ENCODE data around the gene ABLIM2.
"Not testable (repeated sequence)": the region's sequence is repeated elsewhere in the genome, so short reads cannot be mapped to it uniquely, and the experiment has no call there.

ABLIM2 gene

GRCh38 chr4:7967063-7967440 is 191.6 kb downstream of the ABLIM2 start:
- no peak for DNase-seq

- no peak for DNase-seq
Observed at GRCh38 chr4:7966281-7967062, 192.1 kb downstream of the ABLIM2 start.

DNA sequence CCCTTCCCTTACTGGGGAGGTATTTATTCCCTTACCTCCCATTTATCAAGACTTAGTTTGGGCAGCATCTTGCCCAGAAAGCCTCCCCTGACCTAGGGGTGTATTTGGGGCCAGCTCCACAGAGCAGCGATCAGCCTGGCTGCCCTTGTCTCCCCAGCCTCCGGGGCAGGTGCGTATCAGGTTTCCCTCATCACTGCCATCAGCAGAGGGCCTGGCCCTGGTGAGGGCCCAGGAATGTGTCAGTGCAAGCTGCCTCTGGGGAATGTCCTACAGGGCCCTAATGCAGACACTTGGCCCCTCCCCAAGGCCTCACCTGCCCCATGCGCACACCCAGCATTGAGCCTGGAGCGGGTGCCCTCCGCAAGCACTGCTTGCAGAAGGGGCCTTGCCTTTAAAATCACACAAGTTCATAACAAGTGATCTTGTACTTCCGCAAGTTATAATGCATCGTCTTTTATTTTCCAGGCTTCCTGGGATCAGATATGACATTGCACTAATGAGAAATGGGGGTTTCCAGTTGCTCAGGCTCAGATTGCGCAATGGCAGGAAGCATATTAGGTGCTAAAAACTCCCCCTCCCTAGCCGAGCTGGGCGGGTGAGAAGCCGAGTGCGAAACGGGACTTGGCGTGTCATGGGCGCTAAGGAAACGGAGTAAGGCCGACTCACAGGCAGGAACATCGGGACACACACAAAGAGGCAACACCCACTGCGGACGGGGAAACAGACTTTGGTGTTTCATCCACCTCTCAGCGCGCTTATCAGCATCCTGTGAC is 193.5 kb downstream of the ABLIM2 start:
- DNase-seq: no peak

DNA sequence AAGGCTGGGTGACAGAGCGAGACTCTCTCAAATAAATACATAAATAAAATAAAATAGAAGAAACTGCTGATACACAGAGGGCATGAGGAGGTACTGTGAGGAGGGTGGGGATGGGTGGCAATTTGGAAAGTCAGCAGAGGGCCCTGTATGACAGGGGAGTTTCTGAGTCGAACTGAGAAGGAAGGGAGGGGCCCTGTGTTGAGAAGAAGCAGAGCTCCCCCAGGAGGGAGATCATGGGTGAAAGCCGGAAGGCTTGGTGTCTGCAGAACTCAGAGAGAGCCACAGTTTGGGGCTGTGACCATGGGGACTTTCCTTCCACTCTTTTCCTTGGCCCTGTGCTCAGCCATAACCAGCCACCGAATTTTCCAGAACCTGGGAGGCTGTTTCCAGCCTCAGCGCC is 194.2 kb downstream of the ABLIM2 start:
- DNase-seq: no peak

DNA sequence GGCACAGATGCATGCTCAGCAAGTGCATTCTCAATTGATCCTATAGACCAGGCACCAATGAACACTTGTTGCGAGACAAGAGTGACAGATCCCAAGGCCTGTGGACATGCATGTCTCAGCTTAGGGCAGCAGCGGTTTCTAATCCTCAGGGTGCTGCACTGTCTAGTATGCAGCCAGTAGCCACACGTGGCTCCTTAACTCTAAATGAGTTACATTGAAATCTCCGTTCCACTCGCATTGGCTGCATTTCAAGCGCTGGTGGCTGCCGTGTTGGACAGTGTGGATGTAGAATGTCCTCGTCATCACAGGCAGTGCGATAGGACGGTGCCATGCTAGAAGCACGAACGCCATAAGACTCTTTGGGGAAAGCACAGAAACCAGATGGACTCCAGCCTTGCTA is 194.9 kb downstream of the ABLIM2 start:
- no peak for DNase-seq

DNA sequence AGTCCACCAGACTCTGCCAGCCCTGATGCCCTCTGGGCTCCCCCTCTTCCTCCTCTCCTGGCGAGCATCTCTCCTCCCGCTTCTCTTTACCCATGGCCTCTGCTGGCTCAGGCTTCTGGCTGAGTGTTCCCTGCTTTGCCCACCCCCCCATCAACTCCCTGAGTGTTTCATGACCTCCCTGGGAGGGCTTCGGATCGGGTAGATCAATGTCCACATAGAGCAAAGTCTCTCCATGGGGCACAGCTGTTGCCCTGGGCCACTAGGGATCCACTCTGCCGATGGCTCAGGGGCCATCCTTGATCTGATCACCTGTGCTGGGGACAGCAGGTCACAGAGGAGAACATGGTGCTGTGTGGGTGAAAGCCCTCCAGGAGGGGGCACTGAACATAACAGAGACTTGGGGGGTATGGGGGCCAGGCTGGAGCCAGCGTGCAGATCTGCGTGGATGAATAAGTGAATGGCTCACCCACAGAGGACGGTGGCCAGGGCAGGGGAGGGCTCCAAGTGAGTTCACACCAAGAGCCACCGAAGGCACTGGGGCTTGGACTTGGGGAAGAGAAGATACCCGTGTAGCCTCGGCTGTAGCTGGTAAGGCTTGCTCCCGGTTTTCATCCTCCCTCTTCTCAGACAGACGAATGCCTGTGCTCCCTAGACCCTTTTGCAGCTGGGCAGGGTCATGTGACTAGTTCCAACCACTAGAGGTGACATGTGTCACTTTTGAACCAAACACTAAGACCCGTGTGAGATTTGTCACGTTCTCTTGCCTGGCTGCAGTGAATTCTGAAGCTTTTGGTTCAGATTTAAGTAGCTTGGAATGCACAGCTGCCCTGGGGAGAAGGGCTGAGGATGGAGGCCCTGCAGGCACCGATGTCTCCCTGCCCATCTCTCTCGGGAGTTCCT is 195.8 kb downstream of the ABLIM2 start:
- no peak for DNase-seq

- DNase-seq: no peak
Observed at GRCh38 chr4:7960790-7961655, 197.6 kb downstream of the ABLIM2 start.

DNA sequence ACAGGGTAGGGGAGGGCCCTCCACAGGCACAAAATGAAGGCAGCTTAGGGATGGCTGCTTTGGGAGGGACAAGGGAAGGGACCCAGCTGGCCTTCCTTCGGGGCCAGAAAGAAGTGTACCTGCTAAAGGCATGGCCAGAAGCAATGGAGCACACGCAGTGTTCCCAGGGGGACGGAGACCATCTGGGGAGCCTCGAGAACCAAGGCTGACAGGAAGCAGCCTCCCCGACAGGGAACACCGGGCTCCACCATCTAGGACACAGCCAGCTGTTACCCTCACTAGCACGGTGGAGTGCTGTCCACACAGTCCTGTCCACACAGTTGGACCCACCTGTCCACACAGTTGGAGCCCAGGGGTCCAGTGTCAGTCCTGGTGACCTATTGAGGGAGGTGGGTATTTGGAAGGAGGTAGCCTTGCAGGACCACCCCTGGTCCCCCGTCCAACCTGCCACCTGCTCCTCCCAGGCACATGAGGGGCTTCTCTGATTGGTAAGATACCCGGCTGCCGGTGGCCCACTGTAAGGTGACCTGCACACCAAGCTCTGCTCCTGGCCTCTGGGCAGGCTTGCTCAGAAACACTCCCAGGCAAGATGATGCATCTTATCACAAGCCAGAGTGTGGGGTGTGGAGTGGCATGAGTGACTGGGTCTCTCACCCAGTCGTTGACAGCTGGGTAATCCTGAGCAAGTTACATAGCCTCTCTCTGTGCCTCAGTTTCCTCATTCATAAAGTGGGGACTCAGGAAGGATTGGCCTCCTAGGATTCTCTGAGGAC is 198.4 kb downstream of the ABLIM2 start:
- no peak for DNase-seq

GRCh38 chr4:7959078-7959477 is 199.5 kb downstream of the ABLIM2 start:
- DNase-seq: no peak

DNA sequence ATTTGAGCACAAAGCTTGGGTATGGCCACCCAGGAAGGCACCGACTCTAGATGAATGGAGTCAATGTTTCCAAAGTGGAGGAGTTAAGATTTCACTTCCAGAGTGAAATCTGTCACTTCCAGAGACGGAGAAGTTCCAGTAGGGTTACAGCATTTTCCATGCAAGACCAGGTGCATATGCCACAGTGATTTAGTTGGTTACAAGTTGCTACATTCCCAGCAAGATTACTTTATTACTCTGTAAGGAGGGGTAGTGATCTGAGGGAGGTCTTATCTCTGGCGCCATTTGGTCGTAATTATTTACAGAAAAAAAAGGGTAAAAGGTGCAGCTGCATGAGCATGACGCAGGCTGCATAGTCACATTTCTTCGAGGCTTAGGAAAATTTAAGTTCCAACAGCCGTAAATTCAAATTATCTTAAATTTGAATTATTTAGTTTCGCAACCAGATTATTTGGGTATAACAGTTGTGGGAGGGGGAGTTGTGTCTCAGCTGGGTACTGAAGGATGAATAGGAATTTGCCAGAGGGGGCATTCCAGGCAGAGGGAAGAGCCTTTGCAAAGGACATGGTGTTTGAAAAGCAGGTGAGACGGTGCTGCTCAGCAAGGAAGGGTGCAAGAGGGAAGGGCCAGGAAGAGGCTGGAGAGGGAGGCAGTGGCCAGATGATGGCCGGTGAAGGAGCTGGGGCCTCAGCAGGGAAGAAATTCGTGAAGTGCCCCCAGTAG is 201.5 kb downstream of the ABLIM2 start:
- DNase-seq: no peak

- no peak for DNase-seq
Observed at GRCh38 chr4:7956270-7956808, 202.3 kb downstream of the ABLIM2 start.

DNA sequence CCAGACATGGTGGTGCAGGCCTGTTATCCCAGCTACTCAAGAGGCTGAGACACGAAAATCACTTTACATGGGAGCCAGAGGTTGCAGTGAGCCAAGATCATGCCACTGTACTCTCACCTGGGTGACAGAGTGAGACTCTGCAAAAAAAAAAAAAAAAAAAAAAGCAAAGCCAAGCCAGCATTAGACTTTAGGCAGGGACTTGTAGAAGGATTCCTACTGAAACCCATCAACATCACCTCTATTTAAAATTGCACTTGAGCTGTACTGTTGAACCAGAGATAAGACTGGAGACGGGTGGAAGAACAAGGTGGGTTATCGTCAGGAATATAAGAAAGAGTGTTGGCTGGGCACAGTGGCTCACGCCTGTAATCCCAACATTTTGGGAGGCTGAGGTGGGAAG is 203.2 kb downstream of the ABLIM2 start:
- no peak for DNase-seq

DNA sequence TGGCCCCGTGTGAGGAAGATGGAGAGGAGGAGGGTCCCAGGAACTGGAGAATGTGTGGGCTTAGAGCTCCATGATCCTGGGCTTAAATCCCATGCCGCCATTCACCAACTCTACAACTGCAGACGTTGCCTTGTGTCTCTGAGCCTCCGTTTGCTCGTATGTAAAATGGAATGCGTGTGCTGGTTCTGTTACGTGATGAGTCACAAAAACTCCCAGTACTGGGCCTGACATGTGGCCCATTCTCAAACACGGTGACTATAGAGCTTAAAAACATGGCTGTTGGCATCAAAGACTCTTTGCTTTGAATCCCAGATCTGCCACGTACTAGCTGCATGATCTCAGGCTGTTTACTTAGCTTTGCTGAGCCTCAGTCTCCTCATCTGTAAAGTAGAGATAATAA is 206.0 kb downstream of the ABLIM2 start:
- DNase-seq: no peak

DNA sequence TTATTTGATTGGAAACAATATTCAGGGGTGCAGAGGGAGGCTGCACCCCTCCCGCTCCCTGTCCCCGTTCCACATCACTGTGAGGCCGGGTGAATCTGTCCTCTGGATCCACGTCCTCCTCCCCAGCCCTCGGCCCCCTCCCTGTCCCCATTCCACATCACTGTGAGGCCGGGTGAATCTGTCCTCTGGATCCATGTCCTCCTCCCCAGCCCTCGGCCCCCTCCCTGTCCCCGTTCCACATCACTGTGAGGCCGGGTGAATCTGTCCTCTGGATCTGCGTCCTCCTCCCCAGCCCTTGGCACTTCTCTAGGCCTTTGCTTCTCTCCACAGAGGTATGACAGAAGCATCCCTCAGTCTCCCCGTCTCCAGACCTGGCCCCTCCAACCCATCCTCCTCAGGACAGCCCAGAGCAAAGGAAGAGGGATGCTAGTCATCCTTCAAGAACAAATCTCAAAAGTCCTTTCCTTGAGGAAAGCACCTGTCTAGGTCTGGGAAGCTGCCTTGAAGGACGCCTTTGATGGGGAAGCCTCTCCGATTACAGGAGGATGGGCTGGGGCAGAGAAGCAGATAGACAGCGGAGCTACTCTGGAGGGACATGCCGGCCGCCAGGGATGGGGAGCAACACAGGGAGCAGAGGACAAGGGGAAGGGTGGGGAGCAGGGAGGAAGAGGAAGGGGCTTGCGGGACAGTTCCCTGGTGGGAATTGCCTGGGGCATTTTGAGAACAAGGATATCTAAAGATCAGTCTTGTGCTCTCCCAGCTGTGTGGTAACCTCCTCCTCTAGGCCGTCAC is 208.1 kb downstream of the ABLIM2 start:
- DNase-seq: no peak

- DNase-seq: no peak
Observed at GRCh38 chr4:7949759-7950158, 208.9 kb downstream of the ABLIM2 start.

DNA sequence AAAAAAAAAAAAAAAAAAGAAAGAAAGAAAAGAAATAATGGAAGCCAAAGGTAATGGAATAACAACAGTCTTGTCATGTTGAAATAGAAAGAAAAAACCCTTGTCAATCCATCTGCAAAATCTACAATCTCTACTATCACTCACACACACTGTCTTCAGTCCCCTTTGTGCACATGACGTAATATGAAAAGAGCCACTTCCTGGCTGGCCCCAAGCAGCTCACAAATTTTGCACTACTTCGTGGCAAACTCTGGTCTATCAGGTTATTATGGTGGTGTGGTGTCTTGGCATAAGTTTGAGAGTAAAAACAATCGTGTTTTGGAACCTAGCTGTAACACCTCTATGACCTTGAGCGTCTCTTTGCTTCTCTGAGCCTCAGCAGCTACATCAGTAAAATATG is 210.7 kb downstream of the ABLIM2 start:
- DNase-seq: no peak

DNA sequence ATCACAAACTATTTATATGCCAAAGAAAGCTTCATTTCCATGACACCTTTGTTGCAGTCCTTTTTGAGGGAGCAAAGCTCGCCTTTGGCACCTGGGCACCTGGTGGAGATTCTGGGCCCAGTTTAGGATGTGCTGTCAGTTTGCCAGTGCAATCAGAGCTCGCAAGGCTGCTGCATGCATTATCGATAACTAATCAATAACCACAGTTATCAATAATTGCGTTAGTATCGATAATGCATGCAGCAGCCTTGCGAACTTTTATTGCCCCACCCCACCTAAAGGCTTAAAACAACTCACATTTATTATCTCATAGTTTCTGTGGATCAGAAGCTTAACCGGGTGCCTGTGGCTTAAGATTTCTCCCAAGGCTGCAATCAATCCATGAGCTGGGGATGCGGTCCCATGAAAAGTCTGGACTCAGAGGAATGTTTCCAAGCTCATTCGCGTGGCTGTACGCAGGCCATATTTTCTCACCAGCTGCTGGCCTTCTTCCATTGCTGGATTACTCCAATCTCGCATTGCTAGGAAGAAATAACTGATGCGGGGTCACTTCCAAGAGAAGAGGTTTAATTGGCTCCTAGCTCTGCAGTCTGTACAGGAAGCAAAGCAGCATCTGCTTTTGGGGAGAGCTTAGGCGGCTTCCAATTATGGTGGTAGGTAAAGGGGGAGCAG is 212.8 kb downstream of the ABLIM2 start:
- DNase-seq: no peak

DNA sequence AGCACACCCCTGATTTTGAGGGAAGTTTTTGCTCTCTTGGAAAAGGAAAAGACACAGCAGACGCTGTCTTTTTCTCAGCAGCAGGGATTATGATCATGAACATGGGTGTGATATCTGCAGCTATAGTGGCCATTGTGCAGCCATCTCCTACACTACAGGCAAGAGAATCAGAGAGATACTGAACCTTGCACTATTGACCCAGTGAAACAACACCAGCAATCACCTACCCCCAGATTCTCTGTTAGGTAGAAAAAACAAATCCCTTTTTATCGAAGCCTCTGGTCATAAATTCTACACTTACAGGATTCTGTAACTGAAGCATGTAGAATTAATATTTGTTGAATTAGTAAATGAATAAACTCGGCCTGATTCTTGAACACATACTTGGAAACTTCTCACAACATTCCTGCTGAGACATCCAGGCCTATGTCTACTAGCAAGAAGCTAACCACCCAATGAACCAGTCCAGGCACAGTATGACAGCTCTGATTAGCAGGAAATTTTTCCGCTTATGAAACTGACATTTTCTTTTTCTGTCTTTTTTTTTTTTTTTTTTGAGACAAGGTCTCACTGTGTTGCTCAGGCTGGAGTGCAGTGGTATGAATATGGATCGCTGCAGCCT is 213.9 kb downstream of the ABLIM2 start:
- DNase-seq: no peak

GRCh38 chr4:7943688-7944087 is 214.9 kb downstream of the ABLIM2 start:
- DNase-seq: not testable (repeated sequence)
